Dedifferentiated amniotic fluid mesenchymal stem cell (primary cell): ENCODE data around the gene CFAP97D1.
"Not testable (repeated sequence)": the region's sequence is repeated elsewhere in the genome, so short reads cannot be mapped to it uniquely, and the experiment has no call there.

ENCODE experiments used
- DNase-seq: peaks from one replicate; pipeline ENCODE4 v3.0.0-alpha.2; 2016; ENCODE audit errors: extremely low spot score

The CFAP97D1 gene

GRCh38 chr17:43768382-43768781 lies 11.9 kb upstream of the CFAP97D1 start:
- no peak for DNase-seq

- DNase-seq: no peak
These were observed 11.3 kb upstream of the CFAP97D1 start for GRCh38 chr17:43768943-43769342.

- DNase-seq: no peak
These were observed 10.8 kb upstream of the CFAP97D1 start for GRCh38 chr17:43769426-43769825.

- no peak for DNase-seq
These were observed 10.4 kb upstream of the CFAP97D1 start for GRCh38 chr17:43769859-43770258.

GRCh38 chr17:43770957-43771356 lies 9.3 kb upstream of the CFAP97D1 start:
- DNase-seq: no peak

- no peak for DNase-seq
These were observed 8.8 kb upstream of the CFAP97D1 start for GRCh38 chr17:43771463-43771862.

GRCh38 chr17:43772877-43773648 lies 7.2 kb upstream of the CFAP97D1 start:
- DNase-seq: no peak

GRCh38 chr17:43774304-43775250 lies 5.7 kb upstream of the CFAP97D1 start:
- no peak for DNase-seq

GRCh38 chr17:43778337-43779144 lies 1.7 kb upstream of the CFAP97D1 start, which contains the start of gene DUSP3:
Gene DUSP3 (minus strand): TSS chr17:43778977. CDS start chr17:43778924, 53 bp downstream.
- DNase-seq: peak; percentile 93

- DNase-seq: no peak
These were observed 800 bp upstream of the CFAP97D1 start for GRCh38 chr17:43779145-43780125.

- no peak for DNase-seq
These were observed 2.9 kb downstream of the CFAP97D1 start for GRCh38 chr17:43782913-43783680.

GRCh38 chr17:43784068-43784467 lies 3.8 kb downstream of the CFAP97D1 start:
- DNase-seq: no peak

GRCh38 chr17:43784628-43785101 lies 4.4 kb downstream of the CFAP97D1 start:
- DNase-seq: peak; percentile 35

- DNase-seq: no peak
These were observed 7.5 kb downstream of the CFAP97D1 start for GRCh38 chr17:43787728-43788127.

- DNase-seq: no peak
These were observed 8.3 kb downstream of the CFAP97D1 start for GRCh38 chr17:43788540-43788939.

- DNase-seq: no peak
These were observed 9.2 kb downstream of the CFAP97D1 start for GRCh38 chr17:43789482-43789881.

- DNase-seq: no peak
These were observed 10.2 kb downstream of the CFAP97D1 start for GRCh38 chr17:43790311-43790940.

- no peak for DNase-seq
These were observed 11.4 kb downstream of the CFAP97D1 start for GRCh38 chr17:43791589-43791988.

GRCh38 chr17:43792668-43793067 lies 12.4 kb downstream of the CFAP97D1 start:
- not testable (repeated sequence) for DNase-seq
